Adrenal gland (tissue), 5 donors: ENCODE measurements around the gene STN1.

Experiments
- POLR2A ChIP-seq, 2 donors: fragments of 450-650 bp; IDR thresholded peaks; one replicate each; pipeline ENCODE4 v1.6.1; 2017; ENCODE audit warnings: antibody characterized with exemption in 2 of 2, mild to moderate bottlenecking in 2 of 2, moderate library complexity in 1 of 2
- TF ChIP-seq, protein P1 (sequence below), 6 experiments: fragments of 450-650 bp in 4 of 6; fragments of 200-600 bp in 2 of 6; sonication (generic) in 1 of 6; IDR thresholded peaks; 1 replicate in 5 of 6; 2 replicates in 1 of 6; pipeline versions ENCODE4 v1.5.1 to v1.8.0; 2016 to 2021; ENCODE audit warnings: antibody characterized with exemption in 6 of 6, mild to moderate bottlenecking in 2 of 6, moderate library complexity in 1 of 6
- donor health status: DM: no; HTN: no; CAD: no.

DNA sequence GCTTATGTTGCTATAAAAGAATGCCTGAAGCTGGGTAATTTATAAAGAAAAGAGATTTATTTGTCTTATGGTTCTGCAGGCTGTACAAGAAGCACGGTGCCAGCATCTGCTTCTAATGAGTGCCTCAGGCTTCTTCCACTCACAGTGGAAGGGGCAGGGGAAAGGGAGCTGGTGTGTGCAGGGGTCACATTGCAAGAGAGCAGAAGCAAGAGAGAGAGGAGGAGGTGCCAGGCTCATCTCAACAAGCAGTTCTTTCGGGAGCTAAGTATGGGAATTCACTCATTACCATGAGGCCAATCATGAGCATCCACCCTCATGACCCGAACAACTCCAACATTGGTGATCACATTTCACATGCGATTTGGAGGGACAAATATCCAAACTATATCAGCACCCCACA lies 31.7 kb upstream of the STN1 start:
- TF ChIP-seq, protein P1, sequence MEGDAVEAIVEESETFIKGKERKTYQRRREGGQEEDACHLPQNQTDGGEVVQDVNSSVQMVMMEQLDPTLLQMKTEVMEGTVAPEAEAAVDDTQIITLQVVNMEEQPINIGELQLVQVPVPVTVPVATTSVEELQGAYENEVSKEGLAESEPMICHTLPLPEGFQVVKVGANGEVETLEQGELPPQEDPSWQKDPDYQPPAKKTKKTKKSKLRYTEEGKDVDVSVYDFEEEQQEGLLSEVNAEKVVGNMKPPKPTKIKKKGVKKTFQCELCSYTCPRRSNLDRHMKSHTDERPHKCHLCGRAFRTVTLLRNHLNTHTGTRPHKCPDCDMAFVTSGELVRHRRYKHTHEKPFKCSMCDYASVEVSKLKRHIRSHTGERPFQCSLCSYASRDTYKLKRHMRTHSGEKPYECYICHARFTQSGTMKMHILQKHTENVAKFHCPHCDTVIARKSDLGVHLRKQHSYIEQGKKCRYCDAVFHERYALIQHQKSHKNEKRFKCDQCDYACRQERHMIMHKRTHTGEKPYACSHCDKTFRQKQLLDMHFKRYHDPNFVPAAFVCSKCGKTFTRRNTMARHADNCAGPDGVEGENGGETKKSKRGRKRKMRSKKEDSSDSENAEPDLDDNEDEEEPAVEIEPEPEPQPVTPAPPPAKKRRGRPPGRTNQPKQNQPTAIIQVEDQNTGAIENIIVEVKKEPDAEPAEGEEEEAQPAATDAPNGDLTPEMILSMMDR (IDR thresholded peaks at IDR 0.05) = no peak
- no peak for TF ChIP-seq POLR2A (IDR thresholded peaks at IDR 0.05)
